Neural progenitor cell (in vitro differentiated cells): ENCODE results near the gene KLHL29.

Source experiments
- CTCF ChIP-seq: fragments of 200-600 bp; sonication (generic); IDR thresholded peaks from 2 replicates; pipeline ENCODE4 v1.5.1; 2017; ENCODE audit warnings: antibody characterized with exemption, mild to moderate bottlenecking
- EZH2phosphoT487 ChIP-seq: fragments of 200-600 bp; sonication (generic); IDR thresholded peaks from 2 replicates; pipeline ENCODE4 v1.6.1; 2017; ENCODE audit warnings: antibody characterized with exemption

- no peak for TF ChIP-seq CTCF
- TF ChIP-seq EZH2phosphoT487: no peak
Measured at GRCh38 chr2:23661276-23662050, 276.5 kb downstream of the KLHL29 start.
